HG02623 (cell line): Measurements from ENCODE around the gene PER2.

Source experiments
- ATAC-seq: cut with Tn5 transposase; IDR thresholded peaks from one replicate; pipeline ENCODE4 v1.9.1; 2021; ENCODE audit warnings: moderate library complexity; ENCODE audit not compliant: unreplicated experiment

Gene PER2

GRCh38 chr2:238269741-238270140, 18.7 kb downstream of the PER2 start:
- no peak for ATAC-seq

GRCh38 chr2:238267884-238268680, 20.3 kb downstream of the PER2 start:
- no peak for ATAC-seq

GRCh38 chr2:238267341-238267710, 21.1 kb downstream of the PER2 start:
- no peak for ATAC-seq

DNA sequence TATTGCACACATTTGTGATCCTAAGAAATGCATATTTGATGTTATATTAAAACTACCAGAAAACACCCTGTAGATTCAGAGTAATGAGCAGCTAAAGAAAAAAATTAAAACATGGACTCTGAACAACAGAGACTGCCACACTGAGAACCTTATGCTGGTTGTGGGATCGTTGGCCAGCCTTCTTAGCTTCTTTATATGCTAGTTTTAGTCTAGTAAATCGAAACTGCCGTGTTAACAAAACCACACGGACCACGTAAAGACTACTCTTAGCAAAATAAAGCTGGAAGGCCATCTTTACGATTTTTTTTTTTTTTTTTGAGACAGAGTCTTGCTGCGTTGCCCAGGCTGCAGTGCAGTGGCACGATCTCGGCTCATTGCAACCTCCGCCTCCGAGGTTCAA, 22.8 kb downstream of the PER2 start:
- ATAC-seq: no peak

DNA sequence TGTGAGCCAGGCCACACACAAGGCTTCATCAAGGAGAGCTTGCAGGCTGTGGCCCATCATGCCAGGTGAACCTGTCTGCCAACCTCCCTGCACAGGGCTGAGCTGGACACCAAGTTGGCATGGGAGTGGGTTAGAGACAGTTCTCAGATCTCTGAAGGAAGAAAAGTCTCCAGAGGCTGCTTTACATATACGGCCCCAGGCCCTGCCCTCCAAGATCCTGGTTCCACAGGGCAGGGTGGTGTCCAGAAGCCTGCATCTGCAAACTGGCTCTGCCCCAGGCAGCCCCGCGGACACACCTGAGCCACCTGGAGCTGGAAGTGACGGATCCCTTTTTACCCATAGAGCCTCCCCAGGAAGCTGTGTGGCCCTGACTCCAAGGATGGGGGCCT, 24.3 kb downstream of the PER2 start:
- no peak for ATAC-seq

DNA sequence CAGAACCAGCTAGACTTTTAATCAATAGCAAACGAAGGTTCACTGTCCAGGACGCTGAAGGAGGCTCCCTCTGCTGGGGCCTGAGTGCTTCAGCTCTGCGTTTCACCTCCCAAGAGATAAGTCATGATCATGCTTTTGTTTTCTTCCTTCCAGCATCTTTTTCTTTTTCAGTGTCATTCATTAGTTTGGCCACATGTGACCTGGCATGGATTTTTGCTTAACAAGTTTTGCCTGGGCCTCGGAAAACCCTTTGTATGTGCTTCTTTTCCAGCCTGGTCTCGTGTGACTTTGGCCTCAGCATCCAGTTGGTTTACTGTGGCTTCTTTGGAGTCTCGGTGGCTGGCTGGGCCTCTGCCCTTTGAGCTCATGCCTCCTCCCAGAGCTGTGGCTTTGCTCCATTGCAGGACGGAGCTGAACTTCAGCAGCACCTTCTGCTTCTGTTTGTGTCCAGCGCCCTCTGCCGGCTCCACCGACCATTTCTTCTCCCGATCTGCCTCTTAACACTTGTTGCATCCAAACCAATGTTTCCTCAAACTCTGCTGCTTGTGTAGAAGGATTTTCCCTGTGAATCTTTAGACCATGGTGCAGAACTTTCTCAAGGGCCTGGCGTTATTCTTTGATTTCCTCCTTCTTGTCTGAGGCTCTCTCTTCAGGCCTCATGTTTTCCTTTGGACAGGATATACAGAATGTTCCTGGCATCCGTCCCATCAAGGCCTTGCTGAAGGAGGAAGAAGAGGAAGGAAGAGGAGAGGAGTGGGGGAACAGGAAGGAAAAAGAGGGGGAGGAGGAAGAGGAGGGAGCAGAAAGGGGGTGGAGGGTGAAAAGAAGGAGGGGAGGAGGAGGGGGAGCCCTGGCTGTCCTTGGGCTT, 25.0 kb downstream of the PER2 start:
- no peak for ATAC-seq

DNA sequence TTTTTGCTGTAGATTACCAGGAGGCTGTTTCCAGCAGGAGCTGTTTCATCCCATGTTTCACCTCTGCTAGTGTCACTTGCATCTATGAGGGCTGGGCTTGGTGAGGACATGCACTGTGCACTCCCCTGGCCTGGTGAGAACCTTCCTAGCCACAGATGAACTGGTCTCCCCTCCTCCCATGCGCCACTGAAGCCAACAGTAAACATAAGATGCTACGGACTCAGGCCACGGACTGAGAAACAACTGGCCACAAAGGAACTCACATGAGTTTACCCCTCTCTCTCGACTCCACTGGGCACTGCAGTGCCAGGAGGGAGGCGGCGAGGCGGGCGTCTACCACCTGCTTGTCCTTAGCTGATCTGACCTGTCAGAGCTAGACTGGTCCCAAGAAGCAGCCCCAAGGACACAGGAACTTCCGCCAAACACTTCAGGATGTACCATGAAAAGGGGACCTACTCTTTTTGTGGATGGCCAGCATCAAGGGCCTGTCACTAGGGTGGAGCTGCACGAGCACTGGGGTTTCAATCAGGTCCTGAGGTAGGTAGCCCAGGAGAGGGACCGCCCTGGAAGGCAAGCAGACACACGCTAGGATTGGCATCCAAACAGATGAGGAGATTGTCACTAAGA, 25.8 kb downstream of the PER2 start:
- ATAC-seq: no peak

DNA sequence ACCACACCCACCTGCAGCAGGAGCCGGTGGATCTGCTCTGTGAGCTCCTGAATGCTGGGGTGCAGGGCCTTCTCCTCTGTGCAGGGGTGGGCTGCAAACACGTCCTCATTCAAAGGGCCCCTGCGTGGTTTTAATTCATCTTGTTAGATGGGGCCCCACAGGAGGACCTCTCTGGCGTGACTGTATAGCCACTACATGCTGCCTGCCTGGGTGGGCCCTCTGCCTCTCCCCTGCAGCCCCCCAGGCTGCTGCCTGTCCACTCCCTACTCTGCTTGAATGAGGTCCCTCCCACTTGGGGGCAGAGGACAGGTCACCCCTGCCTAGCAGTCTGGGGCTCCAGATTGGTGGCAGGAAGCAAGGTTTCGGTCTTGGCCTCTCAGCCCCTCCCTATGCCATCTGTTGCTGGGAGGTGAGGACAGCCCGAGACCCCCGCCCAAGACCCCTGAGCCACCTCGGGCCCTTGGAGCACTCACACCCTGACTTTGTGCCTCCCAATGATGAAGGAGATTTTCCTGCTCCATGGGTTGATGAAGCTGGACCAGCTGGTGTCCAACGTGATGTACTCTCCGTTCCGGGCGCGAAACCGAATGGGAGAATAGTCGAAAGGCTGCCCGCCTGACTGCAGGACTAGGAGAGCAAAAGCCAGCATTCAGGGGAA, 26.6 kb downstream of the PER2 start:
- no peak for ATAC-seq

DNA sequence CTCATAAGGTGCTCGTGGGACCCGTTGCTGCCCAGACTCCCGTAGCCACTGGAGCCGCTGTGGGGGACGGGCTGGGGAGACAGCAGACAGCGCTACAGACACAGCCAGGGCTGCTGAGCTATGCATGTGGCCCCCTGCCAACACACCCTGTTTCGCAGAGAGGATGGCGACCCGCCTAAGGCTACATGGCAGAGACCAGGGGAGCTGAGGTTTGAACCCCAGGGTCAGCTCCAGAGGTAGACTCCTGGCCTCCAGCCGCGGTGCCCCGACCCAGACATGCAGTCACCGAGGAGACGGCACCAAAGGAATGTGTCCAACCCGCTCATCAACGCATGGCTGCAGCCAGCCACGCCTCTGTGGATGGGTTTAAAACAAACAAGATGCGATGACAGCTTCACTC, 27.5 kb downstream of the PER2 start:
- ATAC-seq: no peak

- ATAC-seq: no peak
Observed at GRCh38 chr2:238259061-238260020, 29.1 kb downstream of the PER2 start.

DNA sequence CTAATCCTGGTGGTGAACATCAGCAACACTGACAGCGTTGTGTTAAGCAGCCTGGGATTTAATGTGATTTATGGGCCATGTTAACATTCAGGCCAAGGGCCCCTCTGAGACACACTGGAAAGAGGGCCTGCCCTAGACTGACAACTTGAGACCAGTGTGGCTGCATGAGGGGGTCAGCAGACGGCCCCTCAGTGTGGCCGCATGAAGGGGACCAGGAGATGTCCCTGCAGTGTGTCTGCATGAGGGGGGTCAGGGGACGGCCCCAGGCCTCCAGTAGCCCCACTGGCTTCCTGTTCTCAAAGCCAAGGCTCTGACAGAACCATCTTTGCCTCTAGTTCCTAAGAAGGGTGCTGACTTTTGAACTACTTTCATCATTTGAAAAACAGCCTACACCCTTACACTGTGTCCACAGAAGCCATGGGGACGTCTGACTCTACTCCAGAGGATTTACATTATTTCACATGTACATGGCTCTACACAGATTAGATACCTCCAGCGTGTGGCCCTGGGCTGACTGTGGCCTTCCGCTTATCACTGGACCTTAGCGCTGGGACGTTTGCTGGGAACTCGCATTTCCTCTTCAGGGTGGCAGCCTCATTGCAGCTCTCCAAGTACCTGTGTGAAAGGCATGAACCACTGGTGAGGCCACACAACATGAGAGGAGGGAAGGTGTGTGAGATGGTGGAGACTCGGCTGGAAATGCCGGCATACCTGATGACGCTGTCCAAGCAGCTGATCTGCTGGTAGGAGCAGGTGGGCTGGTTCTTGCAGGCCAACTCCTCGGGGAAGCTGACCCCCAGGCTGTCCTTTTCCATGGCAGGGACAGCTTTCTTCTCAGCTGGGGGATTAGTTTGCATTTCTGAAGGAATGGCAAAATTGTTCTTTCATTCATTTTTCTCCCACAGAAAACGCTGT, 30.4 kb downstream of the PER2 start:
- ATAC-seq: no peak

GRCh38 chr2:238256594-238257104, 31.8 kb downstream of the PER2 start:
- no peak for ATAC-seq

GRCh38 chr2:238256111-238256510, 32.3 kb downstream of the PER2 start:
- ATAC-seq: no peak

- ATAC-seq: no peak
Observed at GRCh38 chr2:238255636-238256035, 32.8 kb downstream of the PER2 start.

- ATAC-seq: no peak
Observed at GRCh38 chr2:238255151-238255551, 33.3 kb downstream of the PER2 start.

- ATAC-seq: no peak
Observed at GRCh38 chr2:238254095-238254723, 34.2 kb downstream of the PER2 start.

DNA sequence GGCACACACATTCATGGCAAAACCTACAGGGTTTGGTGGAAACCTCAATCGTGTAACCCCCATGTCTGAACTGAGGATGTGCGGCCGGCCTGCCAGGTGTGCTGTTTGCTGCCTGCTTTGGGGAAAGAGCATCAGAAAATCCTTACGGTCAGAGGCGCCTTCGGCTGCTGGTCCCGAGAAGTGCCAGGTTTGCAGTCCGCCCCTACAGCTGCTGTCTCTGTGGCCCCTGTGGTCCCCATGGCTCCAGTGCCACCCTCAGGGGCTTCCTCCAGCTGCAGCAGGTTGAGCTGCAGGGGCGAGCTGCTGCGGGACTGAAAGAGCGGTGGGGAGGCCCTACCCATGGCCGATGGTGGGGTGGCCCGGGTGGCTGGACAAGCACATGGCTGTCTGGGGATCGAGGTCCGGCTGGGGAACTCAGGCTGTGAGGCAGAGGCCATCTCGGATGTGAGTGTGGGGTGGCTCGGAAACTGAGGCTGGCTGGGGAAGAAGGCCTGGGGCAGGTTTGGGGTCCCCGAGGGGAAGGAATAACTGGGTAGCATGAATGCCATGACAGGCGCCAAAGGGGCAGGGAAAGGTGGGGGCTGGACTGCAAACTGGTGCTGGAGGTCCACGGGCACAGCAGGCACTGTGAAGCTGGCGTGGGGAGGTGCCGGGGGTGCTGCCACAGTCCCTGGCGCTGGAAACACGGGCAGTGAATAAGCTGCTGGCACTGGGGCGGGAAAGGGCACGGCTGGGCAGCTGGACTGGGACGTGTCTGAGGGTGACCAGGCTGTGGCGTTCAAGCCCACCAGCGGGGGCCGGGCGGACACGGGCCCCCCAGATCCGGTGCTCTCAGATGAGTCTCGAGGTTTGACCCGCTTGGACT, 35.4 kb downstream of the PER2 start:
- ATAC-seq: no peak
